Body of pancreas (tissue), 4 donors: ENCODE data around the gene ULK4.

Experiments
- POLR2A ChIP-seq, 3 donors: fragments of 450-650 bp; IDR thresholded peaks; one replicate each; pipeline ENCODE4 v1.6.1; 2016; ENCODE audit warnings: antibody characterized with exemption in 3 of 3, mild to moderate bottlenecking in 2 of 3
- TF ChIP-seq, protein P1 (sequence below), 7 experiments: fragments of 450-650 bp in 4 of 7; fragments of 200-600 bp in 3 of 7; sonication (generic) in 3 of 7; IDR thresholded peaks; one replicate each; pipeline ENCODE4 v1.5.1; 2016 to 2019; ENCODE audit warnings: antibody characterized with exemption in 7 of 7

DNA sequence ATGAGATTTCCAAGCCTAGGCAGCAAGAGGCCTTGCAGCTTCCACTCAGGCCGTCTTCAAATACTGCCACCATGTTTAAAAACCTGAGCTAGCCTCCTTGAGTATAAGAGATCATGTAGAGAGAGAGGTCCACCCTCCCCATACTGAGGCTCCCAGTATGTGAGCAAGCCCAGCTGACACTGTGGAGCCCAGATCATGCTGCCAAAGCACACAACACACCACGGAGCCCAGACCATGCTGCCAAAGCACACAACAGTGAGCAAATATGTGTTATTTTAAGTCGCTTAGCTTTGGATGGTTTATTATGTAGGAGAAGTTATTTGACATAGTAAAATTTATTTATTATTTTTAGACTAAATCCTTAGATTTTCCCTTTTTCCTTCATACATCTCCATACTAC is 428.9 kb downstream of the ULK4 start:
- TF ChIP-seq, protein P1, sequence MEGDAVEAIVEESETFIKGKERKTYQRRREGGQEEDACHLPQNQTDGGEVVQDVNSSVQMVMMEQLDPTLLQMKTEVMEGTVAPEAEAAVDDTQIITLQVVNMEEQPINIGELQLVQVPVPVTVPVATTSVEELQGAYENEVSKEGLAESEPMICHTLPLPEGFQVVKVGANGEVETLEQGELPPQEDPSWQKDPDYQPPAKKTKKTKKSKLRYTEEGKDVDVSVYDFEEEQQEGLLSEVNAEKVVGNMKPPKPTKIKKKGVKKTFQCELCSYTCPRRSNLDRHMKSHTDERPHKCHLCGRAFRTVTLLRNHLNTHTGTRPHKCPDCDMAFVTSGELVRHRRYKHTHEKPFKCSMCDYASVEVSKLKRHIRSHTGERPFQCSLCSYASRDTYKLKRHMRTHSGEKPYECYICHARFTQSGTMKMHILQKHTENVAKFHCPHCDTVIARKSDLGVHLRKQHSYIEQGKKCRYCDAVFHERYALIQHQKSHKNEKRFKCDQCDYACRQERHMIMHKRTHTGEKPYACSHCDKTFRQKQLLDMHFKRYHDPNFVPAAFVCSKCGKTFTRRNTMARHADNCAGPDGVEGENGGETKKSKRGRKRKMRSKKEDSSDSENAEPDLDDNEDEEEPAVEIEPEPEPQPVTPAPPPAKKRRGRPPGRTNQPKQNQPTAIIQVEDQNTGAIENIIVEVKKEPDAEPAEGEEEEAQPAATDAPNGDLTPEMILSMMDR (IDR thresholded peaks at IDR 0.05), result no peak
- TF ChIP-seq POLR2A (IDR thresholded peaks at IDR 0.05), result no peak
